Measurements from ENCODE around the gene RNF224. TPM values are rescaled to one million over a fixed set of nuclear protein-coding genes. Genes with fewer than 3 reads are reported as not detected.

The RNF224 gene
- total and polyA plus RNA-seq, 2 of the 13 experiments (the other 11 are each of a cell fraction or from before 2014, with no cell fraction given) = 0.09 TPM; not detected in 1

- TF ChIP-seq ZBTB33 (CRISPR knock-in tag; IDR thresholded peaks at IDR 0.05) = 0 out of 2 replicates have a peak, but pooled peaks have one; percentile 6
- TF ChIP-seq ZNF777 (CRISPR knock-in tag; IDR thresholded peaks at IDR 0.05) = peak; percentile 82
- TF ChIP-seq ZBTB7B (CRISPR knock-in tag; IDR thresholded peaks at IDR 0.05) = peak; percentile 76; the same call in 1 of the 2 replicates
- TF ChIP-seq POGK (CRISPR knock-in tag; conservative IDR thresholded peaks at IDR 0.05) = peak; percentile 52; the same call in 1 of the 2 replicates
- TF ChIP-seq SAP130 (CRISPR knock-in tag; IDR thresholded peaks at IDR 0.05; ENCODE audit: low read depth) = peak; percentile 50; the same call in 1 of the 2 replicates
- TF ChIP-seq GMEB1 (CRISPR knock-in tag; IDR thresholded peaks at IDR 0.05; ENCODE audit: borderline replicate concordance) = 0 out of 2 replicates have a peak, but pooled peaks have one; percentile 19
- TF ChIP-seq GABPB1 (CRISPR knock-in tag; IDR thresholded peaks at IDR 0.05) = peak; percentile 42
- TF ChIP-seq ZNF598 (CRISPR knock-in tag; IDR thresholded peaks at IDR 0.05; ENCODE audit: borderline replicate concordance) = peak; percentile 75; the same call in 1 of the 2 replicates
- no peak for TF ChIP-seq RARA (CRISPR knock-in tag; IDR thresholded peaks at IDR 0.05)
- TF ChIP-seq CBX5 (CRISPR knock-in tag; IDR thresholded peaks at IDR 0.05; ENCODE audit: borderline replicate concordance) = peak; percentile 48; the same call in 1 of the 2 replicates
- TF ChIP-seq NBN (conservative IDR thresholded peaks at IDR 0.05) = no peak
- no peak for TF ChIP-seq CBX2 (IDR thresholded peaks at IDR 0.05; ENCODE audit: low read depth, low read length)
- TF ChIP-seq CBX2 (CRISPR knock-in tag; IDR thresholded peaks at IDR 0.05; ENCODE audit: low read depth) = no peak
- TF ChIP-seq ZNF329 (CRISPR knock-in tag; IDR thresholded peaks at IDR 0.05; ENCODE audit: low read depth) = no peak
- no peak for TF ChIP-seq PHF5A (CRISPR knock-in tag; IDR thresholded peaks at IDR 0.05; ENCODE audit: low read depth, unreplicated experiment)
- peak; percentile 47 for TF ChIP-seq RBM22 (optimal IDR thresholded peaks at IDR 0.05; ENCODE audit: low read length)
- TF ChIP-seq PCBP2 (optimal IDR thresholded peaks at IDR 0.05; ENCODE audit: low read depth, low read length, poor library complexity, severe bottlenecking) = peak; percentile 89
- no peak for TF ChIP-seq ZFP36L2 (CRISPR knock-in tag; IDR thresholded peaks at IDR 0.05)
Measured at GRCh38 chr9:137227054-137227852, at the start of gene RNF224 (continued).
